Mammary epithelial cell (primary cell): ENCODE data around the gene PDE2A.

ENCODE experiments used
- CTCF ChIP-seq, 2 donors: IDR thresholded peaks in 1 of 2; conservative IDR thresholded peaks in 1 of 2; 2 replicates each; pipeline ENCODE4 v1.5.1; 2011 to 2012; ENCODE audit warnings: inconsistent platforms in 2 of 2, low read length in 2 of 2, mild to moderate bottlenecking in 2 of 2, control low read depth in 1 of 2, low read depth in 1 of 2; ENCODE audit not compliant: insufficient read depth in 1 of 2; ENCODE audit errors: extremely low read depth in 1 of 2
- EZH2 ChIP-seq: IDR thresholded peaks from 2 replicates; pipeline ENCODE4 v1.6.1; 2012; ENCODE audit warnings: low read length, inconsistent platforms, borderline replicate concordance

- TF ChIP-seq CTCF (conservative IDR thresholded peaks at IDR 0.05 in 1 of 2, IDR thresholded peaks at IDR 0.05 in 1 of 2; ENCODE audit: extremely low read depth in 1 of 2, insufficient read depth in 1 of 2, low read depth in 1 of 2, low read length in 2 of 2) (no peak), EZH2 (no peak)
Observed at GRCh38 chr11:72582206-72583176, 91.7 kb downstream of the PDE2A start.
